Gastrocnemius medialis (tissue), 4 donors: Measurements from ENCODE around the gene CALD1.

Source experiments
- CTCF ChIP-seq, 5 experiments: fragments of 450-650 bp in 3 of 5; fragments of 200-600 bp in 2 of 5; sonication (generic) in 2 of 5; IDR thresholded peaks in 4 of 5; conservative IDR thresholded peaks in 1 of 5; 1 replicate in 4 of 5; 2 replicates in 1 of 5; pipeline ENCODE4 v1.5.1; 2016 to 2019; ENCODE audit warnings: antibody characterized with exemption in 5 of 5, mild to moderate bottlenecking in 3 of 5, moderate library complexity in 3 of 5
- POLR2A ChIP-seq, 2 donors: fragments of 450-650 bp; IDR thresholded peaks; one replicate each; pipeline ENCODE4 v1.6.1; 2017; ENCODE audit warnings: antibody characterized with exemption in 2 of 2, mild to moderate bottlenecking in 2 of 2, moderate library complexity in 2 of 2

- no peak for TF ChIP-seq CTCF (IDR thresholded peaks at IDR 0.05 in 4 of 5, conservative IDR thresholded peaks at IDR 0.05 in 1 of 5)
- no peak for TF ChIP-seq POLR2A (IDR thresholded peaks at IDR 0.05)
Observed at GRCh38 chr7:134907639-134908038, 128.2 kb downstream of the CALD1 start.
